ENCODE data around the gene CHI3L1.

Gene CHI3L1

DNA sequence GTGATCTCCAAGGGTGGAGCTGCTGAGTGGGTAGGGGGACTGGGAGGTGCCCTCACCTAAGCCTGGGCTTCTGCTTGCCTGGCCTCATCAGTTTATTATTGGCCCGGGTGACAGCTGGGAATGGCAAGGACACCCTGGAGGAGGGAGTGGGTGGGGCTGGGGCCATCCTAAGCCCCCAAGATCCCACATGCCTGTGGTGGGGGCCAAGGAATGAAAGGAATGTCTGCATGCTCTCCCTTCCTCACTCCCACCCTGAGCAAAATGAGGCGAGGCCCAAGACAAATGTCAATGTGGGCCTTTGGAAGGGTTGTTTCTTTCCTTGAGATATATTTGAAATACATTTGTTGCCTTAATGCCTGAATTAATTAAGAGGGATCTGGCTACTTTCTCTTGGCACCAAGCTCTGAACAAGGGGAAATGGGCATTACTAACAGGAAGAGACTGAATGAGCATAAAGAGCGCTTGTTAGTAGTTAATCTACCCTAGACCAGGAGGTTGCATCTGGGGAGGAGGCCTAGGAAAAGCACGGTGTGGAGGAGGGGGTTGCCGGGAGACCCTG is 19.7 kb upstream of the CHI3L1 start:
- DNase-seq (ENCODE audit: low read depth in 3 of 3), result no peak

DNA sequence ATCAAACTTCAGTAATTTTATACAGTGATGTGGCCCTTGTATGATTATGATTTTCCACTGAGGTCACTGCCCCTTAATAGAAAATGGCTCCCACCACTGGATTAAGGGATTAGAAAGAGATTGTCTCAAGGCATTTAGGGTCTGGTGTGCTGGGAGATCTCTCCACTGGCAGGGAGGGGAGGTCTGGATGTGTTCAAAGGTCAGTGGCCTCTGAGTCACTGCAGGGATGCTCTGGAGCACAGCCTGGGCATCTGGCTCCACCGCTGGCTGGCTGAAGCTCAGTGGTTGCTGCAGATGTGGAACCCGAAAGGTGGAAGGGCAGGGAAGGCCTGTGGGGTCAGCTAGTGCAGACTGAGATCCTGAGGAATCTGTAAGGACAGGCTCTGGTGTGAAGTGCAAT is 18.3 kb upstream of the CHI3L1 start:
- no peak for DNase-seq (ENCODE audit: low read depth in 3 of 3)

DNA sequence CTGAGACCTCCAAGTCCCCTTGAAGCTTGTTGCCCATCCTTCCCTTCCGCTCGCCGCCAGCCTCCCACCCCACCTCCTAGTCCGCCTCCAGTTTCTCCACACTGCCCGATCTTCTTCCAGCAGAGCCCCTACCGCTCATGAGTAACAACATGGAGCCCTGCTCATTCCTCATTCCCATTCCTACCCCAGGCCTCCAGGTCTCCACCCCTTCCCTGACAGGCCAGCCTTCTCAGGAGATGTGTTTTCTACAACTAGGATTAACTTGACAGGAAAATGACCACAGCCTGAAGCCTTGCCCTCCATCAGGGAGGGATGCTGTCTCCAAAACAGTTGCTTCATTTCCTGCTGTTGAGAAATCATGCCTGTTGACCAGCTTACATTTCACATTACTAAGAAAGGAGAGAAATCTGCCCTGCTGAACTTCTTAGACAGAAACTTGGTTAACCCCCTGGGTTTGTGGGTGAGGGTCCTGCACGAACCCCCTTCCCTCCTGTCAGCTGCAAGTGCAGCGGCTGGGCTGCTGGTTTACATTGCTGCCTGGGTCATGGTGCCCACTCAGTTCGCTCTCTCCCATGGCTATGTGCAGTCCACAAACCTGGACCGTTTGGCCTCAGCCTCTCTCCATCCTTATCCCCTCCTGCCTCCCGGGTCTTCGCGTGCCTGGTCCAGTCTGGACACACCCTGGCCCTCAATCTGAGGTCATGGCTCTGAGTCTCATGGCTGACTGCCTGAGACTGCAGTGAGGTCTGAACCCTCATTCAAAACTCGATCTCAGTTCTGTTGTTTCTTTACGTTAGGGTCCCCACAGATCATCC is 16.1 kb upstream of the CHI3L1 start:
- no peak for DNase-seq (ENCODE audit: low read depth in 3 of 3)

DNA sequence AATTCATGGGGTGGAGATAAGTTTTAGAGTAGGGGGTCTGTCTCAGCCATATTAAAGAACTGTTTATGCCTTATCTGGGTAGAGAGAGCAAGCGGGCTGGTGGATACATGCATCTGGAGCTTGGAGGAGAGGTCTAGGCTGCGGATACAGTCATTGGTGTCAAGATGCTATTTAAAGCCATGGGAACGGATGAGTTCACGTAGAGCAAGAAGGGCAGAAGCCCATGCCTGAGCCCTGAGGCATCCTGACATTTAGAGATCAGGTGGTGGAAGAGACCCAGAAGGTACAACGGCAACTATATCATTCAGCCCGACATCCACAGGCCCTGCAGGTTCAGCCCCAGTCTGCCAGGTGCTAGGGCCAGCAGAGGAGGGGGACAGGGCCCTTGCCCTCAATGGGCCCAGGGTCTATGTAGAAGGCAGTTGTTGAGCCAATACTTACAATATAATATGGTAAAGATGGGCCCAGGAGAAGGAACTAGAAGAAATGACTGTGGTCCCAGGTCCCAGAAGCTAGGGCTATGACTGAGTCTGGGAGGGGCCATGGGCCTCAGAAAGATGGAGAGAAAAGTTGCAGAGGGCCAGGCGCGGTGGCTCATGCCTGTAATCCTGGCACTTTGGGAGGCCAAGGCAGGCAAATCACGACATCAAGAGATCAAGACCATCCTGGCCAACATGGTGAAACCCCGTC is 15.2 kb upstream of the CHI3L1 start:
- DNase-seq (ENCODE audit: low read depth in 3 of 3), result no peak

DNA sequence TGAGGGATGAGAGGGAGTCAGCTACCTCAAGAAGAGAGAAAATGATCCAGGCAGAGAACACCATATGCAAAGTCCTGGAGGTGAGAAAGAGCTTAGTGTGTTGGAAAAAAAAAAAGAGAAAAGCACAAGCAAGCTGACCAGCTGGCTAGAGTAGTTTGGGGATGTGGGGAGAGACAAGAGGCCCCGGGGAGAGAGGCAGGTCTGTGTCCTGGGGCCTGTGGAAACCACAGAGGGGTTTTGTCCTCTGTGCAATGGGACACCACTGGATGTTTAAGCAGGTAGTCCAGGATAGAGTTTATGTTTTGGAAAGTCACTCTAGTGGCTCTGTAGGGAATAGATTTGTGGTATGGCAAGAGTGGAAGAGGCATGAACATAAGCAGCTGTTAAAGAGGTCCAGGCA is 14.4 kb upstream of the CHI3L1 start:
- DNase-seq (ENCODE audit: low read depth in 3 of 3), result no peak

DNA sequence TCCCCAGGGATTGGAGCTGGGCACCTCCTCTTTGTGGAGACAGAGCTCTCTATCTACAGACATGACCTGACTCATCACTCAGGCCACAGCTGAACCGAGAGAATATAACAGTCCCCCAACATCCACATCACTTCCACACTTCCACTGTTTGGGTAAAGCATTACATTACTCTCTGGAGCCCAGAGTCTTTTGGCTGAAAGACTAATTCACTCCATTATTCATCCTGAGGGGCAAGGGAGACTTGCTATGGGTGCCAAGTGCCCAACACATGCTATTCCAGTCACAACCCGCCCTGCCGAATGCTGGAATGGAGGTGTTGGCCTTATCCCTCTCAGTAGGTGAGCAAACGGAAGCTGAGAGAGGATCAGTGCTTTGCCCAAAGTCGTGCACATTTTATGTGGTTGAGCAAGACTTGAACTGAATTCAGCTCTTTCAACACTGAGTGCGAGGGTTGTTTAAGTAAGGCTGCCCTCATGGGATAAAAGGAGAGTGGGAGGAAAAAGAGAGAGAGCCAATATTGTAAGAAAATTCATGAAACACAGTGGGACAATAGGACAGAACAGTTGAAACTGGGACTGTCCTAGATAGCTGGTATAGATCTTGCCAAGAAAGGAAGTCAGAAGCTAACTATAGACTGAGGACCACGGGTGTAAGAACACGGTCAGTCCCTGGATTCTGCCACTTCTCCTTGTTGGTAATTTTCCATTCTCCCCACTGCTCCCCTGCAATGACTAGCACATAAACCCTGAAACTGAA is 13.5 kb upstream of the CHI3L1 start:
- no peak for DNase-seq (ENCODE audit: low read depth in 3 of 3)

DNA sequence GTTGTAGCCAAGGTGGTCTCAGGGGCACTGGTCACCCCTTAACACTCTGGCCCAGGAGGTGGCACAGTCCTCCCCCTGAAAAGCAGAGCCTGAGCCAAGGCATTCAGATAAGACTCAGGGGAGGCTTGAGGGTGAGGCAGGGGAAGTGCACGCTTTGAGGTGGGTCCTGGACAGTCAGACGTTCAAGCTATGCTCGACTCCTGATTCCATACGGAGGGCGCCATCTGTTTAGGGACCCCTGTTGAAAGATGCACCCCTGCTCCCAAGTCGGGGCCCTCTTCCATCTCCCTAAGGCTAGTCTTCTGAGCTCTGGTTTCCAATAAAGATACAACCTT is 12.9 kb upstream of the CHI3L1 start:
- no peak for DNase-seq (ENCODE audit: low read depth in 3 of 3)

DNA sequence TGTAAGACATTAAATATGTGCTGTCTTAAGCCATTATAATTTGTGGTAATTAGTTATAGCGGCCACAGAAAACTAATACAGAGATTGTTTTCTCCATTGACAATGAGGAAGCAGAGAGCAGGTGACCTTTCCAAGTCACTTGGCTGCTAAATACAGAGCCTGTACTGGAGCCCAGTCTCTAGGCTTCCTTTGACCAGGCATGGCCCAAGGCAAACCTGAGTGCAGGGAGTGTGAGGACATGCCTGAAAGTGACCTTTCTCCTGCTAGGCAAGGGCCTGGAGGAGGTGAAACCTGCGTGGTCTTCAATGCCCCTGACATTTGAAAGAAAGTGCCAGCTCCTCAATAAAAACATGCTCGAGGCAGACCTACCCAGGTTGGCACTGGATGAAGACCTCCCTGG is 12.5 kb upstream of the CHI3L1 start:
- no peak for DNase-seq (ENCODE audit: low read depth in 3 of 3)

DNA sequence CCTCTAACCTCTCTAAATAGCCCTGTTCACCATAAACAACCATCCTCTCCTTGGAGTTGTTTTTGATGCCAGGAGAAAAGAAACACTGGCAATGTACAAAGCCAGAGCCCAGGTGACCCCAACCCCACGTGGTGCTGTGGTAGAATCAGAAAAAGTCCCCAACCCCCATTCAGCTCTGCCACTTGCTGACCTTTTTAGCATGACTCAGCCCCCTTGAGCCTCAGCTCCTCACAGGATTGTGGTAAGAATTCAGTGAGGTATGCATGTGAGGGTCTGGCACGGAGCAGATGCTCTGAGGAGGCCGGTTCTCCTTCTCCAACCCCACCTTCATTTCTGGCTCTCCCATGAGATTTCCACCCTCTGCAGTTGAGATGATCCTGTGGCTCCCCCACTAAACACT is 11.1 kb upstream of the CHI3L1 start:
- no peak for DNase-seq (ENCODE audit: low read depth in 3 of 3)

DNA sequence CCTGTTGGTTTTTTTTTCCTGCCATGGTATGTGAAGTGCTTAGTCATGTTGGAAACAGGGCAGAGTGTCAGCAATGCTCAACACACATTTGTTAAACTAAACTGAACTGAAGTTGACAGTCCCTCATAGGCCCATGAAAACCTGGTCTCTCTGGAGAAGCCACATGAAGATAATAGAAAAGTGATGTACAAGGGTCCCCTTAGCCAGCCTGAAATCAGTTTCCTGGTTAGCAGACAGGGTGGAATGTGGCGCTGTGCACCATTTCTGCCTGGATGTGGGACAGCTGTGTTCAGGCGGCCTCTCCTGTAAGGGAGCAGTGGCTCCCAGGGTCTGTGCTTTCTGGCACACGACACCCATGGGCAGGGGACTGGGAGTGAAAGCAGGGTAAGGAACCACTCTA is 9.9 kb upstream of the CHI3L1 start:
- DNase-seq (ENCODE audit: low read depth in 3 of 3), result no peak

DNA sequence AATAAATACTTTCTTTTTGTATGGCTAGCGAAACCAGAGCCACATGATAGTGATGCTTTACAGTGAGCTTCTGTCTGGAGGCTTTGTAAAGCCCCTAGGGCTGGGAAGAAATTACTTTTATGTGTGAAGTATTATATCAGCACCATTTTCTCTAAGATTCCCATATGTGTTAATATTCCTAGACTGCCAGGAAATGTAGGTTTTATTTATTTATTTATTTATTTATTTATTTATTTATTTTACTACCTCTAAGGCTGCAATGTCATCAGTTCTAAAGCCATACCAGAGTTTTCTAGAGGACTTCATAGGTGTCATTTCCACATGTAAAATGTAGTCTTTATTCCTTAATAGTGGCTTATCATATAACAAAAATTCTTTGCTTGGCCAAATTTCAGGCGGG is 4.4 kb upstream of the CHI3L1 start:
- no peak for DNase-seq (ENCODE audit: low read depth in 3 of 3)

DNA sequence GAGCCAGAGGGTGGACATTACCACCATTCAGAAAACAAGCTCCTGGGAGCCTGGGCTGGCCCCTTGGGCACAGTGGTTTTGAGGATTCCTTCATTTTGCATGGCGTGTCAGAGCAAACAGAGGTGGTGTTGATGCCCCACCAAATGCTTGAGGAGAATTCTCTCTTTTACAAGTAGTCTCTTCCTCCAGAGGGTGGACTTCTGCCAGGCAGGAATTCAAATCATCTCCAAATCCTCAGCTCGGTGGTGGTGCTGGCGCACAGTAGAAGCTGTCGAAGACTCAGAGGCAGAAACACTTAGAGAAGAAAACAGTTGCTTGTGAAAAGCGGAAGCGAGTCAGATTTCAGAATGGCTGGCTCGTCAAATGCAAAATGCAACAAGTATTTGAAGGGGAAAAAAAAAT is 3.4 kb upstream of the CHI3L1 start:
- no peak for DNase-seq (ENCODE audit: low read depth in 3 of 3)

DNA sequence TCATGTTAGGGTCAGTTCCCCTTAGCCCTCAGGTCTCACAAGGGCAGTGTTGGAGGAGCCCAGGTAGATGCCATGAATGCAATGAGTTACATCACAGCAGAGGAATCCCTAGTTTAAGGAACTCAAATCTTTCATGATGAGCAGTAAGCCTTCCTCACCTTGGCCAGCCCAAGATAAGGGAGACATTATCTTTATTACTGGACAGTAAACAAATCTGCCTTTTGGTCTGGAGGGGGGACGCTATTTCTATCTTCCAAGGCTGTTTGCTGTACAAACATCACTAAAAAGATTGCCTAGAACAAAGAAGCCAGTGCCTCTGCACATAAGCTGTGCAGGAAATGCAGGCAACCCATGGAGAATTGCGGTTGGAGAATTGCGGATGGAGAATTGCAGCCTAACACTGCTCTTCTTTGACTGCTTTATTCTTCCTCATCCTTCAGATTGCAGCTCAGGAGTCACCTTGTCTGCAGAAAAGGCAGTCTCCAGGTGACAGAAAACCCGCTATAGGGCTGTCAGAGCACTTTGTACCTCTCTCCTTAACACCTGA is 2.3 kb upstream of the CHI3L1 start:
- DNase-seq (ENCODE audit: low read depth in 3 of 3), result no peak

DNA sequence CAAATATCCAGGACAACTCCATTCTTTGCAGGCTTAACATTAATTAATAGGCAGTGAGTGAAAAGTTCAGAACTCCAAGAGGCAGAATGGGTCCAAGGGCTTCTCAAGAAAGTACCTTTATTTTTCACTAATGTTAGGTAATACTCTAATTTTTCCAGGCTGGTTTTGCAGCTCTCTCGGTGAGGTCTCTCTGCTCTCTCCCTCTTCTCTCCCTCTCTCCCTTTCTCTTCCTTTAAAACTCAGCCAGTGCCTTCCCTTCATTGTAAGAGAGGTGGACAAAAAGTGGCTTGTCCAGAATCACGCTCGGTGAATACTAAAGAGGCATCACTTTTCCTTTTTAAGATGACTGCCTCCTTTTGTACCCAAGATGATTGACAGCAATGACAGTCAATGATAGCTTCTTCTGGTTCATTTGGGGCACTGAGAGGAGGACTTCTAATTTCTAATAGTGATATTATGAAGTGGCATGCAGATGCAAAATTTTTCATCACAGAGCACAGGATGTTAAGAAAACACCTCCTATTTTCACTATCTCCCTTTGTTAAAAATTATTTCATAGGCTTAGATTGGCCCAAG is 1.3 kb upstream of the CHI3L1 start:
- DNase-seq (ENCODE audit: low read depth in 3 of 3), result no peak

DNA sequence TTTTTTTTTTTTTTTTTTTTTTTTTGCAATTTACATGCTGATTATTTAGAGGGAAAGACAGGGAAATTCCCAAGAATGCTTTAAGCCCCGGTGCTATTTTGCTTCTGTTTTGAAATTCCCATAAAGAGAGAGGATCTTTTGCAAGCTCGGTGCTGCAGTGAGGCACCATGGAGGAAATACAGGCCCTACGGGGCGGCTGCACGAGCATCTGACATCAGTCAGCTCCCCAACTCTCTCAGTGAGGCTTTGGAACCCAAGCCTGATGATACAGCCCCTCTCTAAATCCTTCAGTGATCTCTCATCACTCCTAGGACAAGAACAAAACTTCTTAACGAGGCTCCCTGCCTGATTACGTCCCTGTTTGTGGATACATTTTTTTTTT is 791 bp upstream of the CHI3L1 start:
- no peak for DNase-seq (ENCODE audit: low read depth in 3 of 3)

DNA sequence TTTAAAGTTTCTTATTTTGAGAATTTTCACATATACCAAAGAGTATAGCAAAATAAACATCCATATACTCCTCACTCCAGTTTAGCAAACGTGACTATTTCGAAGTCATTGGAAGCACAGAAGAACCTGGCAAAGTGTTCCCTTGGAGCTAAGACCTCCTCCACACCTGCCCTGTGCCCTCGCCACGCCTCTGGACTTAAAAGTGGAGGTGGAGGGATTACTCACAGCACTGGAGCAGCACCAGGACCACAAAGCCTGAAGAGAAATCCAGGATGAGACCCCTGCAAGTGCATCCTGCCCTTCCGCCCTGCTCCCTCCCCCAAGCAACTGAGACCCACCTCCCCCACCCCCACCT is 436 bp downstream of the CHI3L1 start:
- no peak for DNase-seq (ENCODE audit: low read depth in 3 of 3)

DNA sequence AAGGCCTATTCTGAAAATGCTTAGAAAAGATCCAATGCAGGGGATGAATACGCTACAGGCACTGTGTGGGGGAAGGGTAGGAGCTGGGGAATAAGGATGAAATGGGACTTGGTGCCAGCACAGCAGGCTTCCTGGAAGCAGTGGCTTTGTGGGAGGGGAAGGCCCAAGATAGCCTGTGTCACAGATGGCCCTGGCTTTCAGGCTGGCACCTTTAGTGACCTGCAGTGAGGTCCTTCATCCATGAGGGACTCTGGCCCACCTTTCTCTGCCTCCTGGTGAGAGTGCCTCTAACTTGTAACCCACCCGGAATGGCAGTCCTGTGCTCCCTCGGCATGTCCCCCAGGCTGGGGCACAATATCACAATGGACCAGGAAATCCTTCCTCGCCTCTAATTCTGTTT is 919 bp downstream of the CHI3L1 start:
- DNase-seq (ENCODE audit: low read depth in 3 of 3), result no peak

DNA sequence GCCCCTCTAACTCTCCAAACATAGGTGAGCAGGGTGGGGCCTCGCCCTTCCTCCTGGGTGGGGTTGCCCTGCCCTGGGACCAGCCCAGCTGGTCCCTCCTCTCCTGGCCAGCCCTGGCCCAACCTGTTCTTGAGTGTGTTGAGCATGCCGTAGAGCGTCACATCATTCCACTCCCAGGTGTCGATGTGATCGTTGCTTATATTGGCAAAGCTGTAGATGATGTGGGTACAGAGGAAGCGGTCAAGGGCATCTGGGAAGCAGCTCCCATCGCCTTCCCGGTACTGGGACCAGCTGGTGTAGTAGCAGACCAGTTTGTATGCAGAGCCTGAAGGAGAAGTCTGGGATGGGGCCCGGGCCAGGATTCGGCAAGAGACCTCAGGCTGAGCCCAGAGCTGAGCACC is 1.4 kb downstream of the CHI3L1 start:
- no peak for DNase-seq (ENCODE audit: low read depth in 3 of 3)

DNA sequence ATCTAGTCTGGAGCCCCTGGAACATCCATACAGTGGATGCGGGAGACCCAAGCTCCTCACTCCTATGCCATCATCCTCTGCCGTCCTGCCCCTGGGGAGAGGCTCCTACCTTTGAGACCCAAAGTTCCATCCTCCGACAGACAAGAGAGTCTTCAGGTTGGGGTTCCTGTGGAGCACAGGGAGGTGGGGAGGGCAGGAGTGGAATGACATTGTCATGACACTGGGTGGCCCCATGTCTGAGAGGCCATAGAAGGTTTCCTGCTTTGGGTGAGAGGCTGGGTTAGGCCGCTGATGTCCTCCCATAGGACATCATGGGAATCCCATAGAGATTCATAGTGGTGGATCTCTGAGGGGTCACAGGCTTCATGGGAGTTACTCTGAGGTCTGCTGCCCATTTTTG is 2.0 kb downstream of the CHI3L1 start:
- DNase-seq (ENCODE audit: low read depth in 3 of 3), result no peak

DNA sequence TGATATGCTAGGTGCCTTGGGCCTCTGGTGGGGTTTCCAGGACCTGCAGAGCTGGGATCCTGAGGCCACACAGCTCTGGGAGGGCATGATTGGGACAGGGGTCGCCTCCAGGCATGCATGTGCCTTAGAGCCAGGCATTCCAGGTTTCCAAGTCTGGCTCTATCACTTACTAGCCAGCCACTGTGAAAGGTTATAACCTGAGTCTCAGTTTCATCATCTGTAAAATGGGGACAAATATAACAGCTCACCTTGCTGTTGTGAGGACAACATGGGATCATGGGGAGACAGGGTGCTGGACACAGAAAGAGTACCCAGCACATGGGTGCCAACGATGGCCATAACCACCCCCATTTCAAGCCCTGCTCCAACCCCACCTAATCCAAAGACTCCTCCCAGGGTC is 2.7 kb downstream of the CHI3L1 start:
- no peak for DNase-seq (ENCODE audit: low read depth in 3 of 3)

DNA sequence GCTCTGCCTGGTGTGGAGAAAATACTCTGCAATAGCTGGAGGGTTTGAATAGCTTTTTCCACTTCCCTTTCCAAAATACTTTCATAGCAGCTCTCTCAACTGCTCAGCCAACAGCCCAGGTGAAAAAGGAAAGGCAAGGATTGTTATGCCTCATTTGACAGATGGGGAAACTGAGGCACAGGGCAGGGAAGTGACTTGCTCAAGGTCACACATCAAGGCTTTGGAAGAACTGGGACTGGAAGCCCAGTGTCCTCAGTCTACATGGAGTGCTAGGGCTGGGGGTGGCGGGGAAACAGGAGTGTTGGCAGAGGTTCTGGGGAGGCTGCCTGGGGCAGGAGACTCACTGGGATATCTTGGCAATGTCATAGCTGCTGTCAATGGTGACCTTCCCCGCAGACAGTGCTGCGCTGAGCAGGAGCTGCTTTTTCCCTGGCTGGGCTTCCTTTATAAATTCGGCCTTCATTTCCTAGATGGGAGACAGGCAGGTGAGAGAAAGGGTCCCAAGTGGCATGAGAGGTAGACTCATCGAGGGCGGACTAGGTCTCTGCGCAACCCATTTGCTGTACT is 4.0 kb downstream of the CHI3L1 start:
- no peak for DNase-seq (ENCODE audit: low read depth in 3 of 3)
